Naive B cell (primary cell): ENCODE results near the gene IL1B. TPM values are rescaled to one million over a fixed set of nuclear protein-coding genes. Genes with fewer than 3 reads are reported as not detected.

Experiments used
- ATAC-seq, 2 donors: fragments of 150-1000 bp; cut with Tn5 transposase; 2 replicates each; pipeline ENCODE4 v1.10.0; 2021; ENCODE audit warnings: low read depth in 2 of 2, mild to moderate bottlenecking in 2 of 2, moderate library complexity in 2 of 2
- DNase-seq: peaks from one replicate; pipeline ENCODE4 v3.0.0; 2022
- H3K27ac Mint-ChIP-seq, 6 donors: one replicate each; pipeline ENCODE4 v1.8.0; 2020 to 2022; ENCODE audit warnings: mild to moderate bottlenecking in 6 of 6, mixed read lengths in 6 of 6, moderate library complexity in 5 of 6, inconsistent platforms in 2 of 6
- H3K27me3 Mint-ChIP-seq, 3 donors: one replicate each; pipeline ENCODE4 v1.8.0; 2021 to 2022; ENCODE audit warnings: mixed read lengths in 3 of 3, mild to moderate bottlenecking in 1 of 3
- H3K36me3 Mint-ChIP-seq, 2 donors: one replicate each; pipeline ENCODE4 v1.8.0; 2020 to 2022; ENCODE audit warnings: mixed read lengths in 2 of 2, inconsistent platforms in 1 of 2, mild to moderate bottlenecking in 1 of 2
- H3K4me1 Mint-ChIP-seq, 3 donors: one replicate each; pipeline ENCODE4 v1.8.0; 2020 to 2022; ENCODE audit warnings: mixed read lengths in 3 of 3, inconsistent platforms in 1 of 3, mild to moderate bottlenecking in 1 of 3, moderate library complexity in 1 of 3
- H3K4me3 Mint-ChIP-seq, 8 donors: one replicate each; pipeline ENCODE4 v1.8.0; 2020 to 2022; ENCODE audit warnings: mild to moderate bottlenecking in 8 of 8, mixed read lengths in 8 of 8, moderate library complexity in 8 of 8, inconsistent platforms in 2 of 8
- H3K9me3 Mint-ChIP-seq, 7 donors: one replicate each; pipeline ENCODE4 v1.8.0; 2020 to 2022; ENCODE audit warnings: mixed read lengths in 7 of 7, mild to moderate bottlenecking in 5 of 7, inconsistent platforms in 2 of 7, moderate library complexity in 1 of 7
- polyA plus RNA-seq, 6 donors: library from polyadenylated mRNA; unstranded; fragments of 300-500 nt; fragmentation: Illumina TruSeq; gene quantifications; one replicate each; pipeline ENCODE4 v1.2.3, GENCODE V29; 2021; ENCODE audit warnings: low read depth in 6 of 6

IL1B gene
- polyA plus RNA-seq, 6 donors from 2014 or later: 0.35 to 0.37 TPM; not detected in 4

- ATAC-seq: peak in 1 of 2 donors; percentile 54
- Mint-ChIP-seq H3K4me1 (peaks cover 16 to 29% (median 17%) of the 10 kb centered on the region in 3 donors), H3K27me3 (no peaks in the 10 kb centered on the region), H3K4me3 (no peak overlapping the region), H3K9me3 (no peaks in the 10 kb centered on the region), H3K36me3 (no peaks in the 10 kb centered on the region), H3K27ac (no peak overlapping the region)
- no peak for DNase-seq
These were observed 48.7 kb downstream of the IL1B start for GRCh38 chr2:112787729-112788393.

- Mint-ChIP-seq H3K4me3 (no peak overlapping the region), H3K27me3 (no peaks in the 10 kb centered on the region), H3K9me3 (no peaks in the 10 kb centered on the region), H3K27ac (no peak overlapping the region), H3K4me1 (peaks cover 22 to 35% (median 23%) of the 10 kb centered on the region in 3 donors), H3K36me3 (no peaks in the 10 kb centered on the region)
- DNase-seq (no peak), ATAC-seq (no peak)
These were observed 49.3 kb downstream of the IL1B start for GRCh38 chr2:112787294-112787693.

GRCh38 chr2:112784199-112785189, 52.1 kb downstream of the IL1B start, which contains the start of gene IL1A:
Gene IL1A (minus strand): TSS chr2:112784493. CDS start chr2:112783770, 723 bp downstream.
- Mint-ChIP-seq H3K27ac (peak within 1 kb of the TSS in 2 of 6 donors; percentile 13 to 51), H3K27me3 (no peaks in the 10 kb centered on the region), H3K36me3 (no peaks in the 10 kb centered on the region)

GRCh38 chr2:112783187-112783714, 53.3 kb downstream of the IL1B start:
- peaks cover 31 to 34% (median 32%) of the 10 kb centered on the region in 3 donors for H3K4me1 Mint-ChIP-seq
- peak overlapping the region in 2 of 8 donors; percentile 32 to 42 for H3K4me3 Mint-ChIP-seq
- H3K27ac Mint-ChIP-seq: peak overlapping the region in 2 of 6 donors; percentile 13 to 51
- H3K27me3 Mint-ChIP-seq: no peaks in the 10 kb centered on the region
- ATAC-seq (no peak), DNase-seq (no peak)
- H3K9me3 Mint-ChIP-seq: no peaks in the 10 kb centered on the region
- H3K36me3 Mint-ChIP-seq: no peaks in the 10 kb centered on the region

More at GRCh38 chr2:112784199-112785189, 52.1 kb downstream of the IL1B start, which contains the start of gene IL1A:
- DNase-seq (no peak), ATAC-seq (peak; percentile 24 to 53)
- H3K9me3 Mint-ChIP-seq: no peaks in the 10 kb centered on the region
- H3K4me1 Mint-ChIP-seq: peaks cover 32 to 40% (median 32%) of the 10 kb centered on the region in 3 donors
- H3K4me3 Mint-ChIP-seq: peak within 1 kb of the TSS in 7 of 8 donors; percentile 3 to 51 (median 32)

- H3K4me3 Mint-ChIP-seq: peak overlapping the region in 2 of 8 donors; percentile 25 to 29
- no peaks in the 10 kb centered on the region for H3K9me3 Mint-ChIP-seq
- DNase-seq (no peak), ATAC-seq (peak; percentile 51 to 78)
- peaks cover 0 to under 1% of the 10 kb centered on the region in 2 donors for H3K36me3 Mint-ChIP-seq
- peak overlapping the region in 3 of 6 donors; percentile 35 to 68 (median 57) for H3K27ac Mint-ChIP-seq
- H3K27me3 Mint-ChIP-seq: peaks cover 0 to 7% (median 4%) of the 10 kb centered on the region in 3 donors
- peaks cover 26 to 29% (median 28%) of the 10 kb centered on the region in 3 donors for H3K4me1 Mint-ChIP-seq
These were observed 54.3 kb downstream of the IL1B start for GRCh38 chr2:112782234-112782799.

Other genes with a start within 250 kb of the IL1B start
- gene SLC20A1, start 190.8 kb downstream of the IL1B start, polyA plus RNA-seq: 10 to 100 TPM in 5 of 6 donors, 1 to 10 TPM in 1; 6.5 to 19.3 (median 13.1) TPM
- gene NT5DC4, start 115.8 kb downstream of the IL1B start, polyA plus RNA-seq: not detected
- gene CKAP2L, start 72.2 kb downstream of the IL1B start, polyA plus RNA-seq: under 1 TPM in 1 of 6 donors, not detected in 5; 0.16 TPM
- gene IL1A, start 52.3 kb downstream of the IL1B start, polyA plus RNA-seq: not detected
- not detected for gene IL37, start 74.4 kb upstream of the IL1B start, polyA plus RNA-seq
- not detected for gene IL36G, start 141.2 kb upstream of the IL1B start, polyA plus RNA-seq
- not detected for gene IL36A, start 168.7 kb upstream of the IL1B start, polyA plus RNA-seq
- gene IL36B, start 216.1 kb upstream of the IL1B start, polyA plus RNA-seq: not detected
- not detected for gene IL36RN, start 222.4 kb upstream of the IL1B start, polyA plus RNA-seq
- not detected for gene IL1F10, start 231.2 kb upstream of the IL1B start, polyA plus RNA-seq